NCI-H2227 (cell line): ENCODE results near the gene B3GALT4.
A peak's percentile ranks its signal among the peaks of the same experiment; 100 is the strongest.

ENCODE experiments used
- DNase-seq: peaks from one replicate; lab custom pipeline; 2025; ENCODE audit not compliant: unreplicated experiment; lab: John Stamatoyannopoulos, UW

The B3GALT4 gene

DNA sequence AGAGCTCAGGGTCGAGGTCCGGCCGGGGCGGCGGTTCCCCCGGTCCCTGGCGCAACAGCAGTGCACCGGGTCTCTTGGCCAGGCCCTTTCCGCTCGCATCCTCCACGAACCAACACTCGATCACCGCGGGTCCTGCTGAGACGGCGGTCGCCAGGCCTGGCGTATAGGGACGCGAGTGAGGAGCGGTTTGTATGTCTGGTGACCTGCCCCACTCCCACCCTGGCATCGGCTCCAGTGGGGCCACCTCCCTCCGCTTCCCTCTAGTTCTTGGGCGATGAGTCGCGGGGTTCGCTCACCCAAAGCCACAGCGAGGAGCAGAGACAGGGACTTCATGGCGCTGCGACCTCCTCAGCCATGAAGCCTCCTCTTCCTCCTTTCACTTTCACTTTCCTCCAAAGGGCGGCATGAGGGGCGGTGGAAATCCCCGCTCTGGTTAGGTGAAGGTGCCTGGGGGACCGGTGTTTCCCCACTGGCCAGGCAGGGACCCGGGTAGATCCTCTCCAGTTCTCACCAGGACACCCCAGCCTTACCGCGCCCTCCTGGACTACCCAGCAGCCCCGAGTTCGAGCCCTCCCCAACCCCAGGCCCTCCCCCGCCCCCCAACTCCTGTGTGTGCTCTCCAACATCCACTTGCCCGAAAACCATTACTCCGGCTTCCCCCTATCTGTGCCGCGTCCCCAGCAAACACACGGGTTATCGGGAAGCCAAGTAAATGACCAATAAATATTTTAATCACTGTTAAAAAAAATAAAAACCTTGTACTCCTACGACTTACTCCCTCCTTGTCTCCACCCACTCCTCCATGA, 37.0 kb downstream of the B3GALT4 start, which contains the start of gene TAPBP:
Gene TAPBP (minus strand): TSS at position 370 of the 806 bp plus-strand sequence. CDS start 37 bp downstream, at position 333.
- DNase-seq = no peak

DNA sequence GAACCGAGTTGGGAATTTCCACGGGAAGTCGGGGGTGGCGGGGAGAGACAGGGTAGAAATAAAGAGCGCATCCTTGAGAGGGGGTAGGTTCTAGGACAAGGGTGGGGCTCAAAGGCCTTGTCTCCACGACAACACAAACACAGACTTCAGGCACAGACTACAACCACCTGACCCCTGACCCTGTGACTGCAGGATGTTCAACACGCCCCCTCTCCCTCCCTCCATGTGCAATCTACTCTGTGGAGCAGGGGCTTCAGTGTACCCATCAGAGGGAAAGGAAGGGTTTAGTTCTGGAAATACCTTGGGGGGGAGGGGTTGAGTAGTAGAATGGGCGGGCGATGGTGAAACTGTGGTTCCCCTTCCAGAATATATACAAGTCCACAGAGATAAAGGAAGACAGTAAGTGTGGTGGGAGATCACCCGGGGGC, 37.6 kb downstream of the B3GALT4 start:
- DNase-seq = peak; percentile 83

DNA sequence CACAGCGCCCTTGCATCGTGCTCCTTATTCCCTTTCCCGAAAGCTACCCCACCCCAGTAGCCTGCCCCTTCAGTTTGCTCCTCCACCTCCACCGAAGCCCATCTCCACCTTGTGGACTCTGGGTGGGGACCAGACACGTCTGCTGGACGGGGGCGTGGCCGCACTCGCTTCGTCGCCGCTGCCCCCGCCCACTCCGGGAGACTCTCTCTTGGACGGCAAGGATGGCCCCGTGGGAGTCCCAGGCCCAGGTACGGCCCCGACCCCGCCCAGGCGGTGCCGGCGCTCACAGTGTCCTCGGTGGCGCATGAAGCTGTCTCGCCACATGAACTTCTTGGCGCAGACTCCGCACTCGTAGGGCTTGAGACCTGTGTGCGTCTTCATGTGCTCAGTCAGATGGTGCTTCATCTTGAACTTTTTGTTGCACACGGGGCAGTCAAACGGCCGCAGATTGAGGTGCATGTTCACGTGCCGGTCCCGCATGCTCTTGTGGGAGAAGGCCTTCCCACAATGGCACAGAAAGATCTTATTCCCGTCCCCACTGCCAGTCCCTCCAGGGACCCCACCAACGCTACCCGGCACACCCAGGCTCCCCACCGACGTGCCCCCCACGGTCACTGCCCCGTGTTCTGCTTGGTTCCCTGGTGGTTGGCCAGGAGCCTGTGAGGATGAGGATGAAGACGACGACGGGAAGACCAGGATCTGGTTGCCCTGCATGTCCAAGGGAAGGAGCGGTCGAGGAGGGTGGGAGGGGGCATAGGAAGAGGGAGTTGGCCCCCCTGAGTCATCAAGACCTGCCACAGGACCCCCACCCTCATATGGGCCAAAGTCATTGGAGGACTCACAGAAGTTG, 38.2 kb downstream of the B3GALT4 start:
- DNase-seq = peak; percentile 73

DNA sequence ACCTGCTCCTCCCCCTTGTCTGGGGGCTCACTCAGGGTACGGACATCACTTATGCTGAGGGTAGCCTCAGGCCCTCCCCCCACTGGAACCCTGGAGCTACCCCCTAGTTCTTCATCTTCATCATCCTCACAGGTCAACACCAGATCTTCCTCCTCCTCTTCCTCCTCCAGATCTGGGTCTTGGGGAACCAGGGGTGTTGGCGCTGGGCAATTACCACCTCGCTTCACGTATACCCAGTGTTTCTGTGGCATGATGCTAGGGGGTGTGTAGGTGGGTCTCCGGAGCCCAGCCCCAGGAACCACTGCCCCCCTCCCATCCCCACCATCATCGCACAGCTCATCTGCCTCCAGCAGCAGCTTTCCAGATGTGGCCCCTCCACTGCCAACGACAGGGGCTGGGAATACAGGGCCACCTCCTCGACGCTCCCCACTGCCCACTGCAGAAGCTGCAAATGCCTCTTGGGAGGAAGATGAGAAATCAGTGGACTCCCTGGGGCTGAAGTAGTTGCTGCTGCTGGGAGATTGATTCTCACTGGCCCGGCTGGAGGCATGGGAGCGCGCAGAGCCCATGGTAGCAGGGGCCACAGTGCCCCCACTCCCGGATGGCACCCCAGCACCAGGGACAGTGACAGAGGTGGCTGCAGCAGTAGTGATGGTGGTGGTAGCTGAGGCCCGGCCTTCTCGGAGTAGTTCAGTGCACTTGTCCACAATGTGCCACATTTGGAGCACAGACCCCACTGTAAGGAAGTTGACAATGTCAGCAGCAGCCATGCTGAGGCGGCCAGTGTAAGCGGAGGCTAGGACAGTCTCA, 39.1 kb downstream of the B3GALT4 start:
- no peak for DNase-seq

DNA sequence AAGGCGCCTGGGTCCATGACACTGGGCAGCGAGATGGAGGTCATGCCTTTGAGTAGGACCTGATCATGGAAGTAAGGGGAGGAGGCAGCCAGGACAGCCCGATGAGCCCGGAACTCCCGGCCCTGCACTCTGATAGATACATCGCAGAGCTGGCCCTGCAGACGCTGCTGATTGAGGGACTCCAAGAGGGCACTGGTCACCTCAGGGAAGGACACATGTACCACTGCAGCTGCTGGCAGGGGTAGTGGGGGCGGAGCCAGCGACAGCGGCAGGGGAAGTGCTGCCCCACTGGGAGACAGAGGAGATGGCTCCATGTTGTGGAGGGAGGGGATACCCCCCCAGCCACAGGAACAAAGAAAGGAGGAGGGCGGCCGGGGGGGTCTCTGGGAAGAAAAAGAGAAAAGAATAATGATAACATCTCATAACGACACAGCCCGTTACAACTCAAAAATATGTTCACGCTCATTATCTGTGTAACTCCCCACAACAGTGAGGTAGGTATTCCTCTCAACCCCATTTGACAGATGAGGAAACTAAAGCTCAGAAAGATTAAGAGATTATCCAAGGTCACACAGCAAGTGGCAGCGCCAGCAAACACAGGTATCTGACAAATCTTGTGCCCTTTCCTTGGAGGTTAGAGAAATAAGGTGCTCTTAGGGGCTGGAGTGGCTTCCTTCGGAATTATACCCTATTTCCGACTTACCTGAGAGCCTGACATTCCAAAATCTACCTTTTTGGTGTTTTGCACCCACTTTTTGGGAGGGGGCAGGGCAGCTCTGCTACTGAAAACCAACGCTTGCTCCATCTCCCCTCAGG, 39.9 kb downstream of the B3GALT4 start:
- DNase-seq = no peak

DNA sequence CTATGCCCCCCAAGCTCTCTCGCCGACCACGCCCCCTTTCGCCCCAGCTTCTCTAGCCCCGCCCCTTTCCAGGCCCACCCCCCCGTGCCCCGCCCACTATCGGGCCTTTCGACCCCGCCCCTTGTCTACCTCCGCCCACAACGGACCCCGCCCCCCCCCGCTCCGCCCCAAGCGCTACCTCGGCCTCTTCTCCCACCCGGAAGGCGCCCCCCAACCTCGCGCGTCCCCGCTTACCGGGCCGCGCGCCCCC, 40.4 kb downstream of the B3GALT4 start:
- no peak for DNase-seq

DNA sequence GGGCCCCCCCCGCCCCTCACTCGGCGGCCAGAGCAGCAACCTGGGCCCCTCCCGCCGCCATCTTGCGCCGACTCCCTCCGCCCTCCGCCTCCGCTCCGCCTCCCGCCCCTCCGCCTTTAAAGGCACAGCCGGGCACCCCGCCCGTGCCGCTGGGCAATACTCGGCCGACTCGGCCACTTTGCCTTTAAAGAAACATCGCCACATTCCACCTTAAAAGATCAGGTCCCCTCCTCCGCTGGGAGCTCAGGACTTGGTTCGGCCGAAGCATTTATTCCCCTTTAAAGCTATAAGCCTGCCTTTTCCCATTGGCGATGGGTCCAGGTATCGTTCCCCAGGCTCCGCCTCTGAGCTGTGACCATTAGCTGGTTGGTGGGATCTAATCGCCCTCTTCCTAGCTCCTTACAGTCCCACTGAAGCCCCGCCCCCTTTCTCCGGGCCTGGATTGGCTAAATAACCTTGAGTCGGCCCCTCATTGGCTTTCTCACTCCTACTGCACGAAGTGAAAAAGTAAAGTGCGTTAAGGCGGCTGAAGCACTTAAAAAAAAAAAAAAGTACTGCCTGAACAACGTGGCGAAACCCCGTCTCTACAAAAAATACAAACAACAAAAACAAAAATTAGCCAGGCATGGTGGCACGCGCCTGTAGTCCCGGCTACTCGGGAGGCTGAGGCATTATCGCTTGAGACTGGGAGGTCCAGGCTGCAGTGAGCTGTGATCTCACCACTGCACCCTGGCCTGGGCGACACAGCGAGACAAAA, 40.9 kb downstream of the B3GALT4 start, which contains the start of gene ZBTB22:
Gene ZBTB22 (minus strand): TSS at position 76 of the 757 bp plus-strand sequence. CDS start 828 bp downstream, outside the sequence.
- peak; percentile 99 for DNase-seq

DNA sequence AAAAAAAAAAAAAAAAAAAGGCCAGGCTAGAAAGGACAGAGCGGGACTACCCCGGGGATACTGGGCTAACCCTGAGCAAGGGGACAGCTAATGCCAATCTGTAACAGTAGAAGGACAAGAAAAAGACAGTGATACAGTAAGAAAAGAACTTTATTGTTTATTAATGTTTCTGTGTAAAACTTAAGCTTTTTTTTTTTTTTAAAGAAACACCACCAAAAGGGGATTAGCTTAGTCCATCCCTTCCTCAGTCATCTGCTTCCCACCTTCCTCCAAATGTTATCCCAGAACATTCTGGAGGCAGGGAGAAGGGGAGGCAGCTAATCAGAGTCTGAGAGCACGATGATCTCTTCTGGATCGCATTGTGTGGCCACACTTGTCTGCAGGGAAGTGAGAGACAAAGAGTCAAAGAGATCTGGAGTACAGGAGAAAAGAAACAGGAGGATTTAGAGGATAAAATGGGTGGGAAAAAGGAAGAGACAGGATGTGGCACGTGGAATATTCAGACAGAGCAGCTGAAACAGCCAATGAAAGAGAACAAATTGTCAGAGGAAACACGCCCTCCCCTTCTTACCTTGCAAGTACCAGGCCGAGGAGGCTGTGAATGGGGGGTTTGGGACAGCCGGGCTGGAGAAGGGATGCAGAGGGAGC, 41.6 kb downstream of the B3GALT4 start:
- no peak for DNase-seq

DNA sequence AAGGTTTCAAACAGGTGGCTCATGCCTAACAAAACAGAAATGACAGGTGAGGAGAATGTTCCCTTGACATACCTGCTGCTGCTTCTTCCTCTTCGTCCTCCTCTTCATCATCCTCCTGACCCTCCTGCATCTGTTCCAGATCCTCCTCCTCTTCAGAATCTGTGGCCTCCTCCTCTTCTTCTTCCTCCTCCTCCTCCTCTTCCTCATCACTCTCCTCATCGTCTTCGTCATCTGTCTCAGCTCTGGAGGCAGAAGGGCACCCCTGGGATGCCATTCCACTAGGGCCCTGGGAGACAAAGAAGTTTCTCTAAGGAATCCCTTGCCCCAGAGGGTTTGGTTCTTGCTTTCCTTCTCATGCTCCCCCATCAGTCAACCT, 43.0 kb downstream of the B3GALT4 start:
- DNase-seq = no peak

DNA sequence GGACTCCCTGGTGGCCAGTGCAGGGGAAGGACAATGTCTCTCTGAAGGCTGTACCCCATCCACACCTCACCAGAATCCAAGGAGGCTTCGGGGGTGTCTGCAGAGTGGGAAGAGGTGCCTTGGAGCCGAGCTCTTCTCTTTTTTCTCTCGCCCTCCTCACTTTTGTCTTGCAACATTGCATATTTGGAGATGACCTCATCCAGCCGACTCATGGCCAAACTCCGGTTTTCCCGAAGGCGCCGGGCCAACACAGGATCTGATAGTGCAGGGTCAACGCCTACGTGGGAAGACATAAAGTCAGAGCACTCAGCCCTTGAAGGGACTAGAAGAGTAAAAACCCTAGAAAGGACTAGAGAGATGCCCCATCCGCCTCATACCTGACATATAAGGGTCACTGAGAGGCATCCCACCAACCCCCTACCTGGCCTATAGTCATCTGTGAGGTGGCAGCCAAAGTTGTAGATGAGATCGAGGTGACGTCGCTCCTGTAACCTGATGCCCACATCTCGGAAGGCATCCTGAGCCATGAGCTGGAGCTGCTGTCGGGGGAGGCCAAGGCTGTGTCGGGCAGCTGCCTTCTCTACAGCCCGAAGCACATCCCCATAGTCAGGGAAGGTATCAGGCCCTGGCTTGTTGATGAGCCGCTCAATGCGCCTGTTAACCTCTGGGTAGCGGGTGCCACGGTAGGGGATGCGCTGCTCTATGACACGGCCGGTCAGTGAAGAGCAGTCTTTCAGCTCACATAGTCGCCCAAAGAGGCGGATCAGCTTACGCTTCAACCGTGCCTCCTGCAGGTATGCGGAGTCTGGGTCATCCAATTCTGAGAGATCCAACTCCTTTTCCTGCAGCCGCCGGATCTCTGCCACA, 43.6 kb downstream of the B3GALT4 start:
- no peak for DNase-seq

DNA sequence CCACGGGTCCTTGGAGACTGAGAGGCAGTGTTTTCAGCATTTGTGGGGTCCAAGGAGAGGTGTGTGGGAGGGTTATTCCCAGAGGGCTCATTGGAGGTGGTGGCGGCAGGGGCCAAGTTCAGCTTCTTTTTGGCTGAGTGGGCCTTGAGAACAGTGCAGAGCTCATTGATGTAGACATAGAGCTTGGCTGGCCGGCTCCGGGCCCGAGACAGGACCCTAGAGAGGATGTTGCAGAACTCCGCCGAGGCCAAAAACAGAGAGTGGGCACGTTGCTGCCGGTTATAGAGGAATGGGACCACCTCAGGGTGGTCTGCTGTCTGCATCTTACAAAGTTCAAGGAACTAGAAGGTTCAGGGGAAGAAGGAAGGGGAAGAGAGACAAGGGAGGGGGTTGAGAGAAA, 44.3 kb downstream of the B3GALT4 start:
- no peak for DNase-seq

DNA sequence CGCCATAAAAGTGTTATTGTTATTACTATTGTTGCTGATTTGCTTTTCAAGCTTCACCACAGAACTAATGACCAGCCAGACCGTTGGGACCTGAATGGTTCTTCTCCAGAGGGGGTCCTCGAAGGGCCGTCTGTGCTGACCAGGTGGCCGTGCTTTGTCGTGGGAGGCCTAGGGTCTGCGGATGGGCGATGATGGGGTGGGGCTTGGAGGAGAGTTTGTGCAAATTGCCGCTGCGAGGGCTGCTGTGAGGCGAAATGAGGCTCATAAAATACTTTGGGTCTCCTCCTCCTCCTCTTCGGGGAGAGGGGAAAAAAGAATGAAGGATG, 46.7 kb downstream of the B3GALT4 start:
- DNase-seq = peak; percentile 78

DNA sequence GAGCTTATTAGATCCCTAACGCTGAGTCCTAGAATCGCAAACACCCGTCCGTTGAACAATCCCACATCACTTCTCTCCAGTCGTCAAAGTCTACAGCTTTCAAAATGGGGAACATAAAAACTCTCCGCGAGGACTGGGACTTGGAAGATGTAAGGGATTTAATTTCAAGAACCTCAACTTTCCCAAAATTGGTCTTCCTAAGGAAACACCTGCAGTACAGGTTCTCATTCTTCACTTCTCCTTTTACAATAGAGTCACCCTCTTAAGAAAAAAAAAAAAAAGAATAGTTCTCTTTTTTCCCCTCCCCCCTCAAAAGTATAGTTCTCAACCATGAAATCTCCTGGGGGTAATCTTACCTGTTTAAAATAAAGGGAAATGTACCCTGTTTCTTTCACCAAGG, 47.2 kb downstream of the B3GALT4 start:
- DNase-seq = peak; percentile 63
